Stimulated activated CD4-positive, alpha-beta T cell treated with anti-CD3 and anti-CD28 coated beads, Interleukin-4, amount 100 ng/mL, for 24 hours (primary cell): ENCODE data around the gene CCSER2.
A peak's percentile ranks its signal among the peaks of the same experiment; 100 is the strongest.
"Not testable (repeated sequence)": the region's sequence is repeated elsewhere in the genome, so short reads cannot be mapped to it uniquely, and the experiment has no call there.

ENCODE experiments used
- DNase-seq: peaks from one replicate; pipeline ENCODE4 v3.0.0-alpha.2; 2020

Gene CCSER2

GRCh38 chr10:84328418-84329195, at the start of gene CCSER2:
CCSER2 (plus strand) TSS chr10:84328589; CDS start chr10:84371053, 42,464 bp downstream.
- DNase-seq = peak; percentile 92

- not testable (repeated sequence) for DNase-seq
Measured at GRCh38 chr10:84279876-84280475, 48.4 kb upstream of the CCSER2 start.

GRCh38 chr10:84286695-84287094, 41.7 kb upstream of the CCSER2 start:
- no peak for DNase-seq

GRCh38 chr10:84288151-84288550, 40.2 kb upstream of the CCSER2 start:
- DNase-seq = no peak

GRCh38 chr10:84289521-84290200, 38.7 kb upstream of the CCSER2 start:
- DNase-seq = no peak

- DNase-seq = no peak
Measured at GRCh38 chr10:84290235-84290634, 38.2 kb upstream of the CCSER2 start.

GRCh38 chr10:84291384-84291783, 37.0 kb upstream of the CCSER2 start:
- DNase-seq = no peak

GRCh38 chr10:84292502-84292901, 35.9 kb upstream of the CCSER2 start:
- no peak for DNase-seq

- DNase-seq = no peak
Measured at GRCh38 chr10:84293171-84293570, 35.2 kb upstream of the CCSER2 start.

- peak; percentile 16 for DNase-seq
Measured at GRCh38 chr10:84293574-84294016, 34.8 kb upstream of the CCSER2 start.

- DNase-seq = no peak
Measured at GRCh38 chr10:84294766-84295447, 33.5 kb upstream of the CCSER2 start.

- DNase-seq = no peak
Measured at GRCh38 chr10:84296091-84296981, 32.1 kb upstream of the CCSER2 start.

GRCh38 chr10:84298057-84298456, 30.3 kb upstream of the CCSER2 start:
- DNase-seq = no peak

GRCh38 chr10:84302223-84302622, 26.2 kb upstream of the CCSER2 start:
- no peak for DNase-seq

- no peak for DNase-seq
Measured at GRCh38 chr10:84306751-84307384, 21.5 kb upstream of the CCSER2 start.

GRCh38 chr10:84308021-84308420, 20.4 kb upstream of the CCSER2 start:
- no peak for DNase-seq

GRCh38 chr10:84308481-84309304, 19.7 kb upstream of the CCSER2 start:
- peak; percentile 37 for DNase-seq

GRCh38 chr10:84310470-84310869, 17.9 kb upstream of the CCSER2 start:
- DNase-seq = no peak

GRCh38 chr10:84311576-84311975, 16.8 kb upstream of the CCSER2 start:
- no peak for DNase-seq

- DNase-seq = no peak
Measured at GRCh38 chr10:84312816-84313215, 15.6 kb upstream of the CCSER2 start.

- no peak for DNase-seq
Measured at GRCh38 chr10:84314275-84314674, 14.1 kb upstream of the CCSER2 start.
